CD1c-positive myeloid dendritic cell (primary cell): ENCODE data around the gene MAB21L3.

Experiments used
- DNase-seq: peaks from one replicate; pipeline ENCODE4 v3.0.0-alpha.2; 2016; ENCODE audit errors: extremely low spot score

Gene MAB21L3

DNA sequence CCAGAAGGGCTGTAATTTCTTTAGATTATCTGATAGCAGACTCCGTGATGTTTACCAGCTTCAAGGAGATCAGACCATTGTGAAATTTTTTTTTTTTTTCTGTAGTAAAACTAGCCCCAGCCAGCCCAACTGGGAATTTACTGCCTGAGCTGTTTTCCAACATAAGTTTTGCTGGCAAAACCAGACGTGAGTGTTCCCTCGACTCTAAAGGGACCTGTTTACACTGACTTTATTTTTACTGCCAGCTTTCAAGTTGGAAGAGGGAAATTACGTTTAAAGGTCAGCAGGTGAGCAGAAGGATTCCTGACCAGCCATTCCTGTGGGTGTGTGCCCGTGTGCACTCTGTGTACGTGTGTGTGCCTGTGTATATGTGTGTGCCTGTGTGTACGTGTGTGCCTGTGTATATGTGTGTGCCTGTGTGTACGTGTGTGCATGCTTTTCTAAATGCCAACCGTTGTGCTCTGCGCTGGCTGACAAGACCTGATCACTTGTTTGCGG is 374 bp downstream of the MAB21L3 start:
- no peak for DNase-seq

GRCh38 chr1:116112388-116113140 is 1.4 kb downstream of the MAB21L3 start:
- DNase-seq, result no peak

DNA sequence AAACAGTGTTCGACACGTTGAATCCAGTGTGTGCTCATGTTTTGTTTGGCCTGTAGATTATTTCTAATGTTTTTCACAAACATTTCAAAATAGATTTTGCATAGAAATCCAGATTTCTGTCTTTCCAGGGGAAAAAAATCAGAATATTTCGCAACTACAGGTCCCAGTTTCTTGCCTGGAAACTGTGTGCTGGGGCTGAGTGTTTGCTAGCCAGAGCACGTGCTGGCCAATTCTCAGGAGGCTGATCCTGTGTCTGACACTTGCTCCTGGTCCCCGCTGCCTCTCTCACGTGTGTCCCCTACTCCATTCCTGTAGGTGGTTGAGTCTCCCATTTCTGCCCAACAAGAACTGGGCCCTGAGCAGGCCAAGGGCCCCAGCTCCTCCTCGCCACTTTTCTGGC is 2.4 kb downstream of the MAB21L3 start:
- DNase-seq, result no peak

DNA sequence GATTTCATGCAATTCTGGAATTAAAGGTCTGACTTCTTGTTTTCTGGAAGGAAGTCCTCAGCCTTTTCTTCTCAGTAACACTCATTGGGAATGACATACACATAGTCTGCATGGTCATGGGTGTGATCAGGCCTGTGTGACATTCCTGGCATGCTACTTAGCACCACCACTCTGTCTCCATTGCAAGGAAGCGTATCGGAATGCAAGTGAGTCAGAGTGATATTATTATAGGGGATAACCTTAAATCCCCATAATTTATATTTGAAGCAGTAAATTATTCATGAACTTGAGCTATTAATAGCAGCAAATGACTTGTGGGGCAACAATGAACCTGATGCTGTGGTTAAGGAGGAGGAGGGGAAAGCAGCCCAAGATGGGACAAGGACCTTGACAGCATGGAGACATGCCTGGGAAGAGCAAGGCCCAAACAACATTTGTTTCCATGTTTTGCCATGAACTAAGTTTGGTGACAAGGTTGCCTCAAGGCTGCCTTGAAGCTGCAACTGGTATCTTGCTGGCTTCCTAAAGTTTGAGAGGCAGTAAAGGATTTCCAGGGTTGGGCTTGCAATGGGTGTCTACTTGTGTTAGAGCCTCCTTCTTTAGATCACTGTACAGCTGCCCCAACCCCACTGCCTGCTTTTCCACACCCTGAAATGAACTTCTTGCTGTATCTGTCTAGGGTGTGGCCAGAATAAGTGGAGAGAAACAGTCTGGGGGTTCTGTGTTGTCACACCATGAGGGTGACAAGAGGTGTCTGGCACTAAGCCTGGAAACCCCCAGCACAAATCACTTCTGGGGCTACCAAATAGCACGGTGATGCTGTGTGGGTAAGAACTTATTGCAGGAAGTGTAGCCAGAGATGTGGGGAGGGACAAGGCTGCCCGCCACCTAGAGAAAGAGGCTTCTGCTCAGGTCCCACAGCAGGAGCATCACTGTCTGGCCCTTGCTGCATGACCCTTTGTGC is 4.6 kb downstream of the MAB21L3 start:
- no peak for DNase-seq

GRCh38 chr1:116118471-116118870 is 7.3 kb downstream of the MAB21L3 start:
- DNase-seq, result no peak

- no peak for DNase-seq
These were observed 8.7 kb downstream of the MAB21L3 start for GRCh38 chr1:116119876-116120275.

DNA sequence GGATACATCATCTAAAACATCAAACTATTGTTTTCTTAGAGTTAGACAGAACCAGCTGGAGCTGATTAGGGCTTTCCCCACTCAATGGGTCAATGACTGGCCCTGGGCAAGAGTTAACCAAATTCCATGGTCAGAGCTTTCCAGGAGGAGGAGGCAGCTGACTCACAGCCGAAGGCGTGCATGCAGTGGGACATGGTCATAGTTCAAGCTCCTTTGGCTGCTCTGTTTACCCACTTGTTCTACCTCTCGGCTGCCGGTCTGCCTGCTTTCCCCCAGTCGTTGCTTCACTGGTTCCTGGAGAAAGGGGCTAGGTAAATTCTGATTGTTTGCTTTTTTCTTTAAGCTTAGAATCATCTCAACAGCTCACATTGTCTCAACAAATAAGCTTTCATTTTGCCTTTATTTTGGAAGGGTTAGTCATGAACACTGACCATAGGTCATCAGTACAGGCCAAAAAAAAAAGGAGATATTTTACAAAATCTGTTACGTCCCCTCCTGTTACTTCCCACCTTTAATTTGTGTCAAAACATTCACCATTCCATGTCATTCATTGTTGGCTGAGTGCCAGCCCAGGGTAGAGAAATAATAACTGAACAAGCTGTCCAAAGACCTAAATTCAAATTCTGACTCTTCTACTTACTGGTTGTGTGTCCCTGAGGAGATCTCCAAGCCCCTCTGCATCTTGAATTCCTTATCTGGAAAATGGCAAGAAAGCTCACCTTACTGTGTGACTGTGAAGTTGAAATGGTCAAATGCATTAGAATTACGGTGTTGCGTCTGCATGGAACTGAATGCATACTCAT is 12.0 kb downstream of the MAB21L3 start:
- no peak for DNase-seq

- DNase-seq, result no peak
These were observed 12.8 kb downstream of the MAB21L3 start for GRCh38 chr1:116123837-116124533.

GRCh38 chr1:116125758-116126157 is 14.6 kb downstream of the MAB21L3 start:
- DNase-seq, result no peak

DNA sequence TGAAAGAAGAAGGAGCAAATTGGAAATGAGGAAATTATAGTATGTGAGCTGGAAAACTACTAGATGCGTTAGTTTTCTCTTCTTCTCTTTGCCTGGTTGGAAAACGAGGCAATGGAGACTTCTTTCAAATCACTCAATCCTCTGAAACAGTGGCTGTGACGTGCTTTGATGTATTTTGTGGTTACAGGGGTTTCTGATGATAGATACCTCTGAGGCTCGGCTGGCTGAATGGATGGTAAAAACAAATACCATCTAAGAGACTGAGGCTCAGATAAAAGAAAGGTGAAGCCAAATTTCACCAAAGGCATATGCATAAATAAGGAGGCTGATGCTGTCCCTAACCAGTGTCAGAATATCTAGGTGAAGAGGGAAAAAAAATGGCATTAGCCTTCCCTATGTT is 15.1 kb downstream of the MAB21L3 start:
- no peak for DNase-seq

DNA sequence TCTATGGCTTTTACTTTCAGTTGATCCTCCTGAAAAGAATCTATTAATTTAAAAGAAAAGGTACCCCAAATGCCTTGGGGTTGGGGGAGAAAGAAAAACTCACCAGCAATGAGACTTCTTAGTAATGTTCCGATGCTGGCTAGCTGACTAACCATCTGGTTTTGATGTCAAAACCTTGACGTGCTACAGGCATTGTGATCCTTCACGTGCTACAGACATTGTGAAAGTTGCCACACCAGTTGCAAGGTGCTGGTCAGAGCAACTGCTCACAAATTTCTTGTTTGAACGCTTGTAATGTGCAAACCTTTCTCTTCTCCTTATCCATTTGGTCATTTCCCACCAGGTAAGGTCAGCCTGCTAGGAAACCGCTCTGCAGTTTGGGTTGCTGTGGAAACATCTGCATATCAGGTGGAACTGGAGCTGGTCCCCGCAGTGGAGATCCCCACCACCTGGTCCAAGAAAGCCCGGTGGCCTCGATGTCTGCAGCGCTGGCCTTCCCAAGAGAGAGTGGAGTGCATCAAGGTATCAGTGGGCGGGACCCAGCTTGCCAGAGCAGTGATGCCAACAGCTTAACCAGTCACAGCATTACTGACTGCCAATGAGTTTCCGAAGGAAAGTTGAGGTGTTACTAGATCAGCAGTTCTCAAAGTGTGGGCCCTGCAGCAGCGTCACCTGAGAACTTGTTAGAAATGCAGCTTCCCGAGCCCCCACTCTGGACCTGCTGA is 16.1 kb downstream of the MAB21L3 start:
- DNase-seq, result no peak

DNA sequence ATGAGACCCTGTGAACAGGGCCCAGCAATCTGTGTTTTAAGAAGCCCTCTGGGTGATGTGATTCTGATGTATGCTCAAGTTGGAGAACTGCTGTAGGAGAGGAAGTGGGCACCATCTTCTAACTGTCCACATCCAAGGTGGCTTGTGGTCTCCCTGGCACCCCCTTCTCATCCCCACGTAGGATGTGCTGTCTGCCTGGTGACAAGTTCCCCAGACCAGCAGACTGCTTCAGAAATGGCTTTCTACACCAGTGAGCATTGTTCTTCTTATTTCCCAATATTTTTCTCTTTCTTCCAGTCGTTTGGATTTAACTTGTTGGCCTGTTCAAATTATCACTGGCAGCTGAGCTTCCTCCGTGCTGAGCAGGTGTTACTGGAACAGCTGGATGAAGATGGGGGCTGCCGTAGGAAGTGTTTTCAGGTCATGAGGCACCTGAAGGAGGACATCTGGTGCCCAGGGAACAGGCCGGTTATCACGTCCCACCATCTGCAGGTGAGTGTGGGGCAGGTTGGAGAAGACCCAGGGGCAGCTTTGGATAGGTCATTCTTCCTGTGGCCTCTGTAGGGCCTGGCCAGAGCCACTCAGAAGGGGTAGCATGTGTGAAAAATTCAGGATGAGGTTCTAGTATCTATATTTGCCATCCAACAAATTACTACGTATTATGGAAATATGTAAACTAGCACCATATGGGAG is 16.8 kb downstream of the MAB21L3 start:
- DNase-seq, result no peak

GRCh38 chr1:116128664-116129063 is 17.5 kb downstream of the MAB21L3 start:
- DNase-seq, result no peak

DNA sequence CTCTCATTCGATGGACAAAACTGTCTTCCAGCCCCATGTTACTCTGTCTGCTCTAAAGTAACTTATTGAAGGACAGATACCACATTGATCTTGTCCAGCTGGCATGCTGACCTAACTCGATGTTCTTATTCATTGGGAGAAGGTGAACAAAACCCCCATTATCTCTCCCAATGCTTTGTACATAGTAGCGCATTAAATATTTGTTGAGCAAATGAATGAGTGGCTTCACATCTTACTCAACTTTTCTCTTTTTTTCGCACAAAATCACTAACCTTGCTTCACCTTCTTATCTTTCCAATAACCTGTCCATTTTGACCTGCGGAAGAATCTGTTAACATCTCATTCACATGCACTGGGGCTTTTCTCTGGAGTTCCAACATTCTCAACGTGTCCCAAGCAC is 18.3 kb downstream of the MAB21L3 start:
- no peak for DNase-seq

- DNase-seq, result no peak
These were observed 19.2 kb downstream of the MAB21L3 start for GRCh38 chr1:116130356-116130755.

DNA sequence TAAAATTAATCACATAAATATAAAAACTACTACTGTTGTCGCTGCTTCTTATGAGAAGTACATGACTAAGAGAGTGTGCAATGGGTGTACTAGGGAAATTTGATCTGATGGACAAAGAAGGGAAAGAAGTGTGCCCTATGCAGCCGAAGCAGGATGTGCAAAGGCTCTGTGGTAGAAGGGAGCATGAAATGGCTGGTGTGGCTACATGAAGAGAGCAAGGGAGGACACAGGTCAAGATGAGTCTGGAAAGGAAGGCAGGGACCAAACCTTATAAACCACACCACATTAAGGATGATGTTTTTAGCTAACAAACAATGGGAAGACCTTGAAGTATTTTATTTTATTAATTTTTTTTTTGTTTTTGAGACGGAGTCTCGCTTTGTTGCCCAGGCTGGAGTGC is 20.0 kb downstream of the MAB21L3 start:
- no peak for DNase-seq

DNA sequence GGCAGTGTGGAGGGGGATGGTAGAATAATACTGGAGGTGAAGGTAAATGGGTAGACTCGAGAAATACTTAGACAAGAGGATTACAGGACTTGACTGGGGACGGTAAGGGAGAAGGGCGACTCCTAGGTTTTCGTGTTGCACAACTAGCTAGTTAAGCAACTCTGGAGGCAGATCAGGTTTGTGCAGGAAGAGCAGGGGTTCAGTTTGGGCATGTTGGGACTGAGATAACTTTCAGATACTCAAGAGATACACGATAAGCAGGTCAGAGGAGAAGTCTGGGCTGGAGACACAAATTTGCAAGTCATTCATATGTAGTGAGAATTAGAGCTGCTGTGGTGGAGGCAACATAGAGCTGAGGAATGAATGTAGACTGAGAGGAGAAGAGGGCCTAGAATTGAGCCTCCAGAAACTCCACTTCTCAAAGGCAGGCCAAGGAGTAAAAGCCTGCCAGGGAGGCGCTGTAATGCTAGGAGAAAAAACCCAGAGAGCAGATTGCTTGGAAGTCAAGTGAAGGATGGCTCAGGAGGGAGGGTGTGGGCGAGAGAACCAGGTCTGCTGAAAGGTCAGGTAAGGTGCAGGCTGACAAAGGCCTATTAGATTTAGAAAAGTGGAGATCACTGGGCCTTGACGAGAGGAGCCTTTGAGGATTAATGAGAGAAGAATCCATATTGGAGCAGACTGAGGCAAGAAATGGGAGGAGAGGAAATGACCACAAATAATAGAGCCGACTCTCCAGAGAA is 20.8 kb downstream of the MAB21L3 start:
- no peak for DNase-seq

GRCh38 chr1:116133696-116134475 is 22.7 kb downstream of the MAB21L3 start:
- DNase-seq, result no peak

- DNase-seq, result no peak
These were observed 23.2 kb downstream of the MAB21L3 start for GRCh38 chr1:116134476-116134773.
